Heart right ventricle (tissue), 16 donors: ENCODE measurements around the gene EIF4E3. TPM values are rescaled to one million over a fixed set of nuclear protein-coding genes. Genes with fewer than 3 reads are reported as not detected.
A peak's percentile ranks its signal among the peaks of the same experiment; 100 is the strongest.

ENCODE experiments used
- ATAC-seq, 8 donors: fragments of 200-7000 bp; cut with Tn5 transposase; one replicate each; pipeline ENCODE4 v1.9.1; 2020; ENCODE audit warnings: mild to moderate bottlenecking in 8 of 8, moderate library complexity in 8 of 8, moderate number of reproducible peaks in 1 of 8
- DNase-seq, 2 donors: peaks; one replicate each; pipeline ENCODE4 v3.0.0-alpha.2; 2020
- H3K27ac ChIP-seq, 10 donors: fragments of 200-600 bp; sonication (generic) in 2 of 10; one replicate each; pipeline versions ENCODE4 v1.5.0 to v1.8.0; 2020 to 2022; ENCODE audit warnings: mild to moderate bottlenecking in 3 of 10
- H3K27me3 ChIP-seq, 7 donors: fragments of 200-600 bp; one replicate each; pipeline ENCODE4 v1.8.0; 2021 to 2022; ENCODE audit warnings: mild to moderate bottlenecking in 2 of 7
- H3K36me3 ChIP-seq, 9 donors: fragments of 200-600 bp; sonication (generic) in 1 of 9; one replicate each; pipeline versions ENCODE4 v1.5.0 to v1.8.0; 2020 to 2022; ENCODE audit warnings: mild to moderate bottlenecking in 2 of 9
- H3K4me1 ChIP-seq, 9 donors: fragments of 200-600 bp; sonication (generic) in 1 of 9; one replicate each; pipeline versions ENCODE4 v1.5.0 to v1.8.0; 2020 to 2022; ENCODE audit warnings: mild to moderate bottlenecking in 4 of 9
- H3K4me3 ChIP-seq, 10 donors: fragments of 200-600 bp; sonication (generic) in 2 of 10; one replicate each; pipeline versions ENCODE4 v1.5.0 to v1.8.0; 2020 to 2022; ENCODE audit warnings: mild to moderate bottlenecking in 7 of 10, moderate library complexity in 2 of 10
- H3K9me3 ChIP-seq, 11 donors: fragments of 200-600 bp in 10 of 11; sonication (generic) in 2 of 11; one replicate each; pipeline versions ENCODE4 v1.5.0 to v1.8.0; 2013 to 2022; ENCODE audit warnings: mild to moderate bottlenecking in 2 of 11, control low read depth in 1 of 11, moderate library complexity in 1 of 11
- CTCF ChIP-seq, 9 donors: fragments of 200-600 bp; sonication (generic) in 2 of 9; IDR thresholded peaks; one replicate each; pipeline versions ENCODE4 v1.5.0 to v1.8.0; 2021 to 2022; ENCODE audit warnings: antibody characterized with exemption in 9 of 9, mild to moderate bottlenecking in 5 of 9, moderate library complexity in 1 of 9
- WGBS, 2 donors: extraction: QIAGEN DNeasy Blood & Tissue Kit; methylation state at CpG; one replicate each; pipeline ENCODE4 v1.1.7; 2013; ENCODE audit warnings: inconsistent platforms in 1 of 2; 5-methylcytosine and 5-hydroxymethylcytosine counted together
- intact Hi-C, 10 donors: fragments of 100-400 bp; cut with DNase I; formaldehyde crosslinking; loops; one replicate each; pipeline versions ENCODE4 v1.11.1 to v1.14.2; 2022
- polyA plus RNA-seq, 2 donors: library from polyadenylated mRNA; stranded (reverse); fragments of 200-250 nt; gene quantifications; one replicate each; pipeline ENCODE4 v1.2.3, GENCODE V29; 2013
- total RNA-seq, 10 donors: library from RNA; stranded (reverse); fragmentation: NEBNext Ultra II Directional in 3 of 10; extraction: Animal tissue kit (Norgen Biotek cat#: 25700) in 3 of 10; gene quantifications; one replicate each; pipeline versions ENCODE4 v1.2.1 to v1.2.4, GENCODE V29; 2021 to 2023
- donor health status: Arrhythmogenic right ventricular cardiomyopathy.
- donor health status: ischemic (EF 13 %, LVEDD 7.1; RV severe dilation, severe dysfunction).
- donor health status: healthy with polysubstance abuse.
- donor health status: DM: no; HTN: yes; CAD: no.
- donor health status: DM: no; HTN: no; CAD: no.
- donor health status: ischemic (EF 25% LVEDD 6.9; RV normal size, moderate dysfunction).
- donor health status: ischemic (EF 25% LVEDD 5.7; RV mildly dilated, moderate dysfunction).
- donor health status: healthy.
- donor health status: DM: yes; HTN: yes; CAD: no.
- donor health status: Ischemic cardiomyopathy.
- donor health status: ischemic (EF 35%, LVEDD 5.7; RV mildly dilated, moderate dysfunction).
- donor health status: nonischemic (EF 11% LVEDD 7.7; RV severe dilation, severe dysfunction).
- donor health status: DM: yes; HTN: yes; CAD: no.
- donor health status: PGD.
- donor health status: ischemic (EF 29% LVEDD 5.4; RV normal size, mild dysfunction).
- donor health status: nonischemic (EF 23%, LVEDD 6.1; RV moderate dilation, normal function).

EIF4E3 gene
- total and polyA plus RNA-seq, 12 donors, result 12.9 to 58.1 (median 52.5) TPM

- DNase-seq (no peak), ATAC-seq (peak in 1 of 8 donors; percentile 34)
- 91% methylated on average over 9 of the region's 9 CpGs for WGBS, 2 donors
- no peaks in the 10 kb centered on the region for H3K9me3 ChIP-seq
- TF ChIP-seq CTCF (IDR thresholded peaks at IDR 0.05), result no peak
- no peaks in the 10 kb centered on the region for H3K27me3 ChIP-seq
- no peak overlapping the region for H3K4me3 ChIP-seq
- H3K36me3 ChIP-seq, result peaks cover 0 to 41% (median 0%) of the 10 kb centered on the region in 9 donors
- intact Hi-C loops, result loop anchor here in 6 of 10 donors (5.0 to 10.0 kb wide), 4 partner anchors 552 to 1375 kb away; no protein-coding TSS in a partner anchor
- no peak overlapping the region for H3K27ac ChIP-seq
- H3K4me1 ChIP-seq, result peaks cover 0 to 35% (median 2%) of the 10 kb centered on the region in 9 donors
Measured at GRCh38 chr3:71709908-71710511, 15.2 kb downstream of the EIF4E3 start.

DNA sequence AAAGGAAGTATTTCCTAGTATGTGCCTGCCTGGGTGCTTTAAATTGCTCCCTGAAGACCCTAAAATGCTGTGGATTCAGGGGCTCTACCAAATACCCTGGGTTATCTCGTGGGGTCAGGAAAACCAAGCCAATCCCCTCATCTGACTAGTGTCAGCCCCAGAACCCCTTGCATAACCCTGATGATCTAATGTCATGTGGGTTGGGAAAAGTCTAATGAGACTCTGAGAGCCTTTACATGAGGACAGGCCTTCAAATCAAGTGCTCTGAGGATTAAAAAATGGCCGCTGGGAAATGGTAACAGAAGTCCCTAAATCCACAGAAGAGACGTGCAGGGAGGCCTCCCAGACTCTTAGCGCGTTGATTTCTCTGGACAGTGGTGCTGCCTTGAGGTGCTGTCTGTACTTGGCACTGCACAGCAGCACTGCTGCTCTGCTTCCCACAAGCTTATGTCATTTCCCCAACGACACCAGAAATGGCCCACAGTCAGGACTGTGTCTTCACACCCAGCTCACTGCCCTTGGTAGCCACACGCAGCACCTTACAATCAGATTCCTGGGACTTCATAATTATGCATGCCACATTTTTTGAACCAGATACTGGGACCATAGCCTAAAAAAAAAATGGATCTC, 16.6 kb downstream of the EIF4E3 start:
- DNase-seq, result no peak
- 58 to 69% methylated on average over 7 of the region's 7 CpGs for WGBS, 2 donors

DNA sequence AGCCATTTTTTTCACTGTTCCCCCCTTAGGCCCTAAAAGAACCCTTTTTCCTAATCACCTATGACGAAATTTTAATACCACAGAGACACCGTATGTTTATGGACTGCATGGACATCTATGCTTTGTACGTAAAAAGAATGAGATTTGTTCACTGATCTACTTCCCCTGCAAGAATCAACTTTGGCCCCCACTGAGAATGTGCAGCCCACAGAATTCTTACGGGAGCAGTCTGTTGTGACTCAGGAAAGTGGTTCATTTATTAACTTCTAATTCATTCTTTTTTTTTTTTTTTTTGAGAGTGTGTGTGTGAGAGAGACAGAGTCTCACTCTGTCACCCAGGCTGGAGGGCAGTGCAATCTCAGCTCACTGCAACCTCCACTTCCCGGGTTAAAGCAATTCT, 17.6 kb downstream of the EIF4E3 start:
- Histone ChIP-seq H3K9me3 (no peaks in the 10 kb centered on the region), H3K4me1 (peaks cover 0 to 43% (median 9%) of the 10 kb centered on the region in 9 donors), H3K4me3 (no peak overlapping the region), H3K27me3 (no peaks in the 10 kb centered on the region), H3K36me3 (peaks cover 0 to 41% (median 0%) of the 10 kb centered on the region in 9 donors), H3K27ac (no peak overlapping the region)
- intact Hi-C loops, result no loop called here
- no peak for TF ChIP-seq CTCF (IDR thresholded peaks at IDR 0.05)
- DNase-seq (no peak), ATAC-seq (no peak)
- WGBS, 2 donors, result 93 to 94% methylated on average over 5 of the region's 5 CpGs

More for the DNA sequence above, 16.6 kb downstream of the EIF4E3 start:
- H3K4me3 ChIP-seq, result no peak overlapping the region
- H3K9me3 ChIP-seq, result no peaks in the 10 kb centered on the region
- peaks cover 0 to 41% (median 0%) of the 10 kb centered on the region in 9 donors for H3K36me3 ChIP-seq
- H3K27me3 ChIP-seq, result no peaks in the 10 kb centered on the region
- peak in 7 of 8 donors; percentile 43 to 81 (median 65) for ATAC-seq
- TF ChIP-seq CTCF (IDR thresholded peaks at IDR 0.05), result no peak
- H3K27ac ChIP-seq, result no peak overlapping the region
- H3K4me1 ChIP-seq, result peaks cover 0 to 33% (median 3%) of the 10 kb centered on the region in 9 donors
- intact Hi-C loops, result no loop called here

DNA sequence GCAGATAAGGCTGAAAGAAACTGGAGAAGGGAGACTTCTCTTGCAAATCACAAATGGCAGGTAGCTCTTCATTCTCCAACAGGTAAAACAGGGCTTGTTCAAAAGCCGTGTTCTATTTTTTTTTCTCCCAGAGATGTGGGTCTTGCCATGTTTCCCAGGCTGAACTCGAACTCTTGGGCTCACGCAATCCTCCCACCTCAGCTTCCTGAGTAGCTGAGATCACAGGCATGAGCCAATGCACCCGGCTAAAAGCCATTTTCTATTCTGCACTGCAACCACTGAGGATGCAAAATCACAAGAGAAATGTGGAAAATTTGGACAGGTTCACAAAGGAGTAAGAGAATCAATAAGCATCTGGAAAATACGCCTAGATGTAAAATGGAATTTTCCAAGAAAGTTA, 19.5 kb downstream of the EIF4E3 start:
- TF ChIP-seq CTCF (IDR thresholded peaks at IDR 0.05), result no peak
- DNase-seq (no peak), ATAC-seq (no peak)
- Histone ChIP-seq H3K9me3 (no peaks in the 10 kb centered on the region), H3K27ac (no peak overlapping the region), H3K36me3 (peaks cover 0 to 41% (median 0%) of the 10 kb centered on the region in 9 donors), H3K4me3 (no peak overlapping the region), H3K4me1 (peaks cover 0 to 52% (median 13%) of the 10 kb centered on the region in 9 donors), H3K27me3 (no peaks in the 10 kb centered on the region)
- intact Hi-C loops, result no loop called here
- 89 to 92% methylated on average over 5 of the region's 5 CpGs for WGBS, 2 donors
